Measurements from ENCODE around the gene INPP5E. TPM values are rescaled to one million over a fixed set of nuclear protein-coding genes. Genes with fewer than 3 reads are reported as not detected.
A peak's percentile ranks its signal among the peaks of the same experiment; 100 is the strongest.

The INPP5E gene
- total RNA-seq, 6 experiments from 2014 or later: 5.9 to 7.6 (median 6.0) TPM

- no CpG with 5 or more reads among the region's 91 CpGs for WGBS (ENCODE audit: insufficient coverage, low coverage, low lambda C conversion rate, missing lambda C conversion rate)
- peak in 1 of 3 donors; percentile 47 for DNase-seq
- H3K36me3 ChIP-seq: peaks cover 4 to 15% (median 11%) of the 10 kb centered on the region in 4 donors
Measured at GRCh38 chr9:136438548-136439480, 831 bp downstream of the INPP5E start.

GRCh38 chr9:136437839-136438547, 1.7 kb downstream of the INPP5E start:
- no peak for TF ChIP-seq POLR2A (IDR thresholded peaks at IDR 0.05)
- TF ChIP-seq CTCF (IDR thresholded peaks at IDR 0.05): no peak
- no peak for DNase-seq
- no peak for ATAC-seq
- intact Hi-C loops (cut with DNase I): no loop called here
- Histone ChIP-seq H3K4me3 (peak overlapping the region; percentile 72 to 79 (median 78)), H3K9me3 (no peaks in the 10 kb centered on the region), H3K27ac (peak overlapping the region in 2 of 3 donors; percentile 29 to 86), H3K4me1 (peaks cover 0 to 54% (median 20%) of the 10 kb centered on the region in 4 donors), H3K36me3 (peaks cover 0 to 8% (median 6%) of the 10 kb centered on the region in 4 donors), H3K27me3 (no peaks in the 10 kb centered on the region)
- WGBS (ENCODE audit: insufficient coverage, low coverage, low lambda C conversion rate, missing lambda C conversion rate): 61% methylated on average over 26 of the region's 37 CpGs

More at GRCh38 chr9:136438548-136439480, 831 bp downstream of the INPP5E start:
- H3K27ac ChIP-seq: peak overlapping the region; percentile 35 to 86 (median 47)
- H3K9me3 ChIP-seq: no peaks in the 10 kb centered on the region
- H3K4me1 ChIP-seq: peaks cover 0 to 56% (median 21%) of the 10 kb centered on the region in 4 donors
- no peaks in the 10 kb centered on the region for H3K27me3 ChIP-seq
- peak in 3 of 4 donors; percentile 1 to 4 (median 2) for ATAC-seq
- peak overlapping the region; percentile 72 to 79 (median 78) for H3K4me3 ChIP-seq
- TF ChIP-seq POLR2A (IDR thresholded peaks at IDR 0.05) (no peak), CTCF (IDR thresholded peaks at IDR 0.05) (no peak)
- intact Hi-C loops (cut with DNase I): no loop called here

GRCh38 chr9:136437430-136437829, 2.2 kb downstream of the INPP5E start:
- no peaks in the 10 kb centered on the region for H3K9me3 ChIP-seq
- peak; percentile 38 to 53 (median 42) for ATAC-seq
- WGBS (ENCODE audit: insufficient coverage, low coverage, low lambda C conversion rate, missing lambda C conversion rate): 31% methylated on average over 3 of the region's 8 CpGs
- H3K36me3 ChIP-seq: peaks cover 0 to 8% (median 4%) of the 10 kb centered on the region in 4 donors
- peak overlapping the region in 1 of 3 donors; percentile 1 for H3K4me3 ChIP-seq
- H3K27ac ChIP-seq: peak overlapping the region in 2 of 3 donors; percentile 29 to 40
- TF ChIP-seq POLR2A (IDR thresholded peaks at IDR 0.05) (peak; percentile 42), CTCF (IDR thresholded peaks at IDR 0.05) (no peak)
- intact Hi-C loops (cut with DNase I): no loop called here
- H3K27me3 ChIP-seq: no peaks in the 10 kb centered on the region
- peaks cover 0 to 48% (median 17%) of the 10 kb centered on the region in 4 donors for H3K4me1 ChIP-seq
- DNase-seq: peak in 2 of 3 donors; percentile 58 to 82

- Histone ChIP-seq H3K4me1 (peaks cover 0 to 35% (median 11%) of the 10 kb centered on the region in 4 donors), H3K27ac (no peak overlapping the region), H3K9me3 (no peaks in the 10 kb centered on the region), H3K4me3 (no peak overlapping the region), H3K27me3 (no peaks in the 10 kb centered on the region), H3K36me3 (peaks cover 0 to 7% (median 4%) of the 10 kb centered on the region in 4 donors)
- no peak for TF ChIP-seq POLR2A (IDR thresholded peaks at IDR 0.05)
- no peak for TF ChIP-seq CTCF (IDR thresholded peaks at IDR 0.05)
- DNase-seq (no peak), ATAC-seq (no peak)
- intact Hi-C loops (cut with DNase I): no loop called here
- 87% methylated on average over 10 of the region's 25 CpGs for WGBS (ENCODE audit: insufficient coverage, low coverage, low lambda C conversion rate, missing lambda C conversion rate)
Measured at GRCh38 chr9:136436055-136436634, 3.5 kb downstream of the INPP5E start.

All from right lobe of liver (tissue), 6 donors.